ENCODE results near the gene LCN6. TPM values are rescaled to one million over a fixed set of nuclear protein-coding genes. Genes with fewer than 3 reads are reported as not detected.

Gene LCN6
- total and polyA plus RNA-seq, 2 of the 13 experiments (the other 11 are each of a cell fraction or from before 2014, with no cell fraction given), result not detected

GRCh38 chr9:136777359-136777758 lies 29.0 kb upstream of the LCN6 start (continued):
- TF ChIP-seq MEIS1 (CRISPR knock-in tag; IDR thresholded peaks at IDR 0.05; ENCODE audit: borderline replicate concordance) (no peak), MTA1 (CRISPR knock-in tag; IDR thresholded peaks at IDR 0.05; ENCODE audit: borderline replicate concordance) (no peak), ZKSCAN1 (IDR thresholded peaks at IDR 0.05; ENCODE audit: low read length) (no peak), ZNF605 (CRISPR knock-in tag; IDR thresholded peaks at IDR 0.05) (peak; percentile 43; the same call in 1 of the 2 replicates), ZNF616 (CRISPR knock-in tag; IDR thresholded peaks at IDR 0.05; ENCODE audit: low read depth) (no peak), ZFP36L1 (CRISPR knock-in tag; IDR thresholded peaks at IDR 0.05) (no peak), ZNF329 (CRISPR knock-in tag; IDR thresholded peaks at IDR 0.05; ENCODE audit: low read depth) (no peak), ZNF276 (CRISPR knock-in tag; IDR thresholded peaks at IDR 0.05; ENCODE audit: low read depth) (no peak), NFAT5 (CRISPR knock-in tag; IDR thresholded peaks at IDR 0.05) (no peak), ZNF138 (CRISPR knock-in tag; IDR thresholded peaks at IDR 0.05; ENCODE audit: low read depth) (no peak), ZNF703 (CRISPR knock-in tag; IDR thresholded peaks at IDR 0.05; ENCODE audit: borderline replicate concordance) (no peak), ZMYM4 (CRISPR knock-in tag; IDR thresholded peaks at IDR 0.05) (0 out of 2 replicates have a peak, but pooled peaks have one; percentile 26), SMYD3 (CRISPR knock-in tag; IDR thresholded peaks at IDR 0.05) (no peak), ZBTB39 (CRISPR knock-in tag; IDR thresholded peaks at IDR 0.05) (no peak), LRRFIP1 (CRISPR knock-in tag; conservative IDR thresholded peaks at IDR 0.05) (no peak), HCFC1 (IDR thresholded peaks at IDR 0.05; ENCODE audit: low read depth, low read length) (no peak), YY1 (IDR thresholded peaks at IDR 0.05; ENCODE audit: insufficient read depth, insufficient replicate concordance, low read depth, low read length) (peak; percentile 32), TEAD2 (CRISPR knock-in tag; IDR thresholded peaks at IDR 0.05) (no peak), ARNTL (CRISPR knock-in tag; IDR thresholded peaks at IDR 0.05) (no peak)
